ENCODE measurements around the gene ENPP1.

The ENPP1 gene

DNA sequence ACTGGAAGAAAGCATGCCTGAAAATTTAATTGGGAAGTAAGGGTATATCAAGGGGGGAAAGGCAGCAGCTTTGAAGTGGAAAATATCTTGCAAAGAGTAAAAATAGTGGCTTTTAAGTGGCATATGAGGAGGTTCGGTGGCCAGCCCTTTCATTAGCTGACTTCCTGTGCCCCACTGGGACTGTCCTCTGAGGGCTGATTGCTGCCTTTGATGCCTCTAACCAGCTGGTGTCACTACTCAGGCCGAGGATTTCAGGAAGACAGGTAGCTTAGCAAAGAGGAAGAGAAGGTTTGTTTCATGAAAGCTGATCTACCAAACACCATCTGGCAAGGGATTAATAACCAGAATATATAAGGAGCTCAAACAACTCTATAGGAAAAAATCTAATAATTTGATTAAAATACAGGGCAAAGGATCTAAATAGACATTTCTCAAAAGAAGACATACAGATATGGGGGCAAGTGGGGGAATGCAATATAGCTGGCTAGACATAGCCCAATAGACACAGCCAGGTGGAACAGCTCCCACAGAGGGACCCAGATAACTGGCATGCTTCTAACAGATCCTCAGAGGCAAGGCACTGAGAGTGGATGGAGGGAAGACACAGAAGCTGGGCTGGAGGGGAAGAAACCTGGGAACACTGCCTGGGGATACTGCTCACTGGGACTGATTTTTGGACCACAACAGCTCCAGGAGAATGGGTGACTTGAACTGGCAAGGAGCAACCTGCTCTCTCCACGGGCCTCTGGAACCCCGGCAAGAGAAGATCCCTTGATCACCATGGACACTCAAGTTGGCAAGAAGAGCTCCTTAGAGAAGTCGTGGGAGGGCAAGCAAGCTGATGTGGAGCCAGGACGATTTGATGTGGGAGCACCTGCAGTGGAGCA, 110.2 kb downstream of the ENPP1 start:
- no peak for DNase-seq

DNA sequence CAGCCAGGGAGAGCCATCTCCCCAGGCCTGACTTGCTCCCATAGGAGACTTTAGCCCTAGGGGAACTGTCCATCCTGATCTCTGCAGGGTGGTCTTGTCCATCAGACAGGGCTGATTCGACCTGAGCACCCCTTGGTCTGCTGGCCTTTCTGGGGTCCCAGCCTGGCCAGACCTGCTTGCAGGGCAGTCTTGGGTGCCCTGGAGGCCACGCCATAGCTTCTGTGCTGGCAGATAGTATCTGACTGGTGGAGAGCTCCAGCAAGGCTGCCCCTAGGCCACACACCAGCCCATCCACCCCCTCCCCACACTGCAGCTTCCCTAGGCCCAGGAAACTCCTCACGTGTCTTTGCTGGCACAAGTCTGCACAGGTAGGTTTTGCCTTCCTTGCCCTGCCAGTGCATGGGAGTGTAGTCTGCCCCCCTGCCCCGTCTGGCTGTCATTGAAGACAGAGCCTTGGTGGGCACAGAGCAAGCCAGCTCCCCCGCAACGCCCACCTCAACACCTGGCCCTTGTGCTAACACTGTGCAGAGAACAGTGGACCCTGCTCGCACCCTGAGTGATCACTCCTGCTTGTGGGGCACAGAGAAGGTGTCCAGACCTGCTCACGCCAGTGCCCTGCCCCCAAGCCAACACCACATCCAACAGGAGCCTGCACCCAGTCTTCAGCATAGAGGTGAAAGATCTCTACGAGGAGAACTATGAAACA, 111.0 kb downstream of the ENPP1 start:
- DNase-seq = no peak

DNA sequence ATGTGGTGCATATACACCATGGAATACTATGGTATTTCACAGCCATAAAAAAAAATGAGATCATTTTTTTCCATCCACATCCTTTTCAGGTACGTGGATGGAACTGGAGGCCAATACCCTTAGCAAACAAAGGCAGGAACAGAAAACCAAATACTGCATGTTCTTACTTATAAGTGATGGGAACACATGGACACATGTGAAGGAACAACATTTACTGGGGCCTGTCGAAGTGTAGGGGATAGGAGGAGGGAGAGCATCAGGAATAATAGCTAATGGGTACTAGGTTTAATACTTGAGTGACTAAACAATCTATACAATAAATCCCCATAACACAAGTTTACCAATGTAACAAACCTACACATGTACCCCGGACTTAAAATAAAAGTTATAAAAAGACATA, 112.8 kb downstream of the ENPP1 start:
- DNase-seq = no peak

DNA sequence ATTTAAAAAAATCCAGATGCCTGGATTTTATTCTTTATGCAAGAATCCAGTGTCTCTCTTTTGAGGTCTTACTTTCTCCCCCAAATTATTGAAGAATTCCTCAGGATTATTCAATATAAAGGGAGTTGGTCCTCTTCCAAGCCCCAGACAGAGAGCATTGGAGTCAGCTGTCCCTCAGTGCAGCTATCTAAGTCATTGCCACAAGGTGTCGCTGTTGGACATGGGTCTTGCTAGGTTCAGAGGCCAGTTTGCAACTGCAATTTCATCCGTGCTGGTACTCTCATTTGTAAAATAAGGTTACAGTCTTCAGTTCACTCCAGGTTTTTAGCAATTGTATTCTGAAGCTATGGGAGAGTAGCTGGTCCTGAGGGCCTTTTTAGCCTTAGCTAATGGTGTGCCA, 115.5 kb downstream of the ENPP1 start:
- peak; percentile 3 for DNase-seq

DNA sequence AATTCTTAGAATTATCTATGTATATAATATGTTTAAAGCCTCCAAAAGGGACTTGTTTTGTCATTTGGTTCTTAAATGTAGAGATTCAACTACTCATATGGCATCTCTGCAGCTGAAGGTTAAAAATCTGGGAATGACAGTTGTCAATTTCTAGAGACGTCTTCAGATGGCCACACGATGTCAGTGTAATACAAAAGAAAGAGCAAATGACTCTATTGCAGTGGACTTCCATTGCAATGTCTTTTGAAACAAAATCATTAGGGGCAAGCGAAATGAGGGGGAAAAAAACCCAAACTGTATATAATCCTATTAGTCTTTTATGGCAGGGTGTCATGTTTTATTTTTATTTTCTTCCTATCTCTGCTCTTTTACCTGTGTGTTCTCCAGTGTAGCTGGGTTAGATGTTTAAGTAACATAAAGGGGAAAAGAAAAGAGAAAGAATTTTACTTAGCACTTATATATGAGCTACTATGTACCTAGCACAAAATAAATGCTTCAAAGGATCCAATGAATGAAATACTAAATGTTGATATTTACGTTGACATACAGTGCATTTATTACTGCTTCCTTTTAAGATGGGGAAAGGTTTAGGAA, 117.2 kb downstream of the ENPP1 start:
- peak; percentile 15 for DNase-seq

DNA sequence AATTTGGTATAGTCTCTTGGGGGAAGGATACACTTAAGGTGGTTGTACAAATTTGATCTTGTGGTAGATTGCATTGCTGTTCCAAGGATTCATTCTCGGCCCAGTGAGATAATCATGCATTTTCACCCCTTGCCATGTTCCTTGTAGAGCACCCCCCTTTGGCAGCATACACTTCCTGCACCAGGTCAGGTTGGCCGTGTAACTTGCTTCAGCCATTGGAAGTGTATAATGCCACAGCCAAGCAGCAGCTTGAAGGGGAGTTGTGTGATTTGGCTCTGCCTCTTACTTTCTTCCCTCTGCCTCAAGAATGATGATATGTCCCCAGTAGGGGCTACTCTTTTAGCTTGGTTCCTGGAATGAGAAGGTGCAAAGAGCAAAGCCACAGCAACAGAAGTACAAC, 121.4 kb downstream of the ENPP1 start:
- DNase-seq = no peak

DNA sequence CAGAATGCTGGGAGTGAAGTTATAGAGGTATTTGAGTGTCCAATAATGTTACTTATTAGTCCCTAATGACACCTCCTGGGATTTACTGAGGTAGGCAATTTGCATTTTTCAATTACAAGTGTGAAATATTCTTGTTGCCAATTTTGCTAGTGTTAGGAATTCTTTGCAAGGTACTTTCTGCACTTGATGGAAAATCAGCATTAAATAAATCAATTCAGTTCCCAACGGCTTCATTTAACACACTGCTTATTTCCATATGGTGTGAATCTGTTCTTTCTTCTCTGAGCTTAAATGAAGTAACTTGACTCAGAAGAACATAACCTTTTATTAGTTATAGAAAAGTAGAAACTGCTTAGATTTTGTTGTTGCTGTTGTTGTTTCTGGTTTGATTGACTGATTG, 122.2 kb downstream of the ENPP1 start:
- DNase-seq = no peak

DNA sequence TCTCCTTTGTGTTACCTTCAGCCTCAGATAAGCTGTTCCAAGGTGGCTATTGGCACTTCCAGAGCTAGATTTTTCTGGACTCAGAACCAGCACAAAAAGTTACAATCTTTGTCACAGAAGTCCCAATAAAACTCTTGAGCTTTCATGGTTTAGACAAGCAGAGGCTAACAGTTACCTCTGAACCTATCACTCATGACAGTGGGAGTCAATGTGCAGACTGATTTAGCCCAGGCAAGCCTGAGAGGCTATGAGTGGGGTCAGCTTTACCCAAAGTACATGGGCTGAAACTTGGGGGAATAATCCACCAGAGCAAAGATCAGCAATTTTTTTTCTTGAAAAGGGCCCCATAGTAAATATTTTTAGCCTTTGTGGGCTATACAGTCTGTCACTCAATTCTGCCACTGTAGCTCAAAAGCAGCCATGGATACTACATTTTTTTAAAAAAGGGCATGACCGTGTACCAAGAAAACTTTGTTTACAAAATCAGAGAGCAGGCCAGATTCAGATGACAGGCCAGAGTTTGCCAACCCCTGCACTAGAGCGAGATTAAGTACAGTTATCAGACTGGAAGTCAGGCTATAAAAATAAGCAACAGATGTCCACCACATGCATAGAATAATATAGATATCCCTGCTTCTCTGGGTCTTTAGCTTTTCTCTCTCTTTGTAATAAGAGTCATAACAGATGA, 123.4 kb downstream of the ENPP1 start:
- no peak for DNase-seq

DNA sequence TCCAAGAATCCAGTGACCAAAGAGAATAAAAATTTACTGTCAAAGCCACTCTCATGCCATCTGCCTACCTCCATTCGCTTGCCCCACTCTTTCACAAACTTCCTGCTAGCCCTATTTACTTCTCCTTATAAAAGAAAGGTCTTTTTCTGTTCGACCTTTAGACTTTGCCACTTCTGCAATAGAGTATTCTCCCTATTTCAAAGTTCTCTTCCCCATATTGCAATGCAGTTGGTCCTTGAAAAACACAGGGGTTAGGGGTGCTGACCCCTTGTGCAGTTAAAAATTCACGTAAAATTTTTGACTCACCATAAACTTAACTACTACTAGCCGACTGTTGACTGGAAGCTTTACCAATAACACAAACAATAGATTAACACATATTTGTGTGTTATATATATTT, 128.3 kb downstream of the ENPP1 start:
- no peak for DNase-seq

DNA sequence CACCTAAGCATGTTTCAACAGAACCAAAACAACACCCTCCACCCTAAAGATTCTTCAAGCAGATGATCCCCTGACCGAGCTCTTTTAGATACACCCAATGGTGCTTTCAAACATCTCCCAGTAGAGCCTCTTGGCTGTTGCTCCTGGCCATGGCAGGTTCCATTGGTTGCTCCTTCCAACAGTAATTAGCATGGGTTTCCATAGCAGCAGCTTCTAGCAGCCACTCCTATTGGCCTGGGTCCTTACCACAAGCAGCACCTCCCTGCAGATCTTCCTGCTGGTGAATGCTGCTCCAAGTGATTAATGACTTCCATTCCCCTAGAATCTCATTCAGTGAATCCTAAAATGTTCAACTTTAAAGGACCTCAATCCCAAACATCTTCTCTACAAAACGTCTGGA, 129.4 kb downstream of the ENPP1 start:
- peak; percentile 52 for DNase-seq

DNA sequence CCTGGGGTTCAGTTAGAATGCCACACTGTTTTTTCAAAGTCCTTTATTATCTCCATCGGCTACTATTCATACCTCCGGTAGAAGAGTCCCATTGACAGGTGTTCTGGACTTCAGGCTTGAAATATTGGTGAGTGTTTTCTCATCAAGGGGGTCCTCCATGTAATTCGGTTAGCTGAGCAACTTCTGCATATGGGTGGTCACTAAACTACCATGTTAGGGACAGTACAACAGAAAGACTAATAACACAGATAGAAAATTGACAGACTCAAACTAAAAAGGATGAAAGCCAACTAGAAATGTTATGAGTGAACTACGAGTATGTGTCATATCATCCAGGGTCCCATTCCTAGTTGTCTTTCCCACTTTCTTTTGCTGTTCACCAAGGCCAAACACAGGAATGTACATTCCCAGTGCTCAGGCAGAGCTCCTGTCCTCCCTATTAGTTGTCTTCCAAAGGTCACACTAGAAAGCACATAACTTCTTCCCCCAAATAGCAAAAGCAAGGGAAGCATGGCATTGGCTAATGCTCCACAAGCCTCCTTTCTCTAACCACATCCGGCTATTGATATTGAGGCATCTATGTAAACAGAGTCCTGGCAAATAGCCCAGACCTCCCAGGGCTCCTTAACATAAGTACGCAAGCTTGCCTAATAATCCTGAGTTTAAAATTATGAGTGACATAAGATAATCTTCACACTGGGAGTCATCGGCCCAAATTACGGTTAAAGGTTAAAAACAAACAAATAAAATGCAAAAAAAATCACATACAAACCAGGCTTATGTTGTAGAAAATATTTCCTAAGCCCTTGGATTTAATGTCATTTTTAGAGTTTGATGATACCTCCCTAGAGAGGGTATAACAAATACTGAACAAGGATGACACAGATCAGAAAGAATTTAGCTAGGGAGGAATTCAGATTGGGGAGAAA, 130.1 kb downstream of the ENPP1 start:
- DNase-seq = peak; percentile 20

Measured in NCI-H446 treated with DMSO at 0.1 percent for 48 hours (cell line).